MM.1S (cell line): ENCODE measurements around the gene MT1B.

Experiments used
- EZH2phosphoT487 ChIP-seq: fragments of 300-600 bp; sonication (generic); IDR thresholded peaks from 2 replicates; pipeline ENCODE4 v1.6.1; 2018; ENCODE audit warnings: antibody characterized with exemption, low read length
- TF ChIP-seq, protein P1 (sequence below): fragments of 300-600 bp; sonication (generic); IDR thresholded peaks from 2 replicates; pipeline ENCODE4 v1.5.1; 2016; ENCODE audit warnings: antibody characterized with exemption, low read length, mixed read lengths

DNA sequence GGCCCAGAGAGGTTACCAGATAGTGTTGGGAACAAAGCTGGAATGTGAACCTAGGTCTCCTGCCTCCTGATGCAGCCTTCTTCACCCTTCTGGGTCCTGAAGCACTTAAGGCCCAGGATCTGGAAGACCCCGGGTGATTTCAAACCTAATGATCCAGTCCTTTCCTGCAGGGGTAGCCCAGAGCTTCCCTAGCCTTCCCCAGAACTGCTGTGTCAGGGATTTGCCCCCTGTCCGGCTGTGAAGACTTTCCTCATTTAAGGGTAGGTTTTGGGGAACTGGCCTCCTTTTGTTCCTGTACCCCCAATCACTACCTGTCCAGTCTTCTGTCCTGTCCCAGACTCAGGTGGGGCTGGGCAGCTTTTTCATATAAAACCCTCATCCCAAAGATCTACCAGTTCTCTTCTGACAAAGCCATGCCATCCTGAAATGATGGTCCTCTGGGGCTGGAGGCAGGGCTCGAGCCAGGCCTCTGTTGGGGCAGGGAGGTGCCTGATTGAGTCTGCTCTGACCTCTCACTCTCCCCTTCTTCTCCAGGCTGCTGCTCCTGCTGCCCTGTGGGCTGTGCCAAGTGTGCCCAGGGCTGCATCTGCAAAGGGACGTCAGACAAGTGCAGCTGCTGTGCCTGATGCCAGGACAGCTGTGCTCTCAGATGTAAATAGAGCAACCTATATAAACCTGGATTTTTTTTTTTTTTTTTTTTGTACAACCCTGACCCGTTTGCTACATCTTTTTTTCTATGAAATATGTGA lies 31.9 kb downstream of the MT1B start:
- TF ChIP-seq, protein P1, sequence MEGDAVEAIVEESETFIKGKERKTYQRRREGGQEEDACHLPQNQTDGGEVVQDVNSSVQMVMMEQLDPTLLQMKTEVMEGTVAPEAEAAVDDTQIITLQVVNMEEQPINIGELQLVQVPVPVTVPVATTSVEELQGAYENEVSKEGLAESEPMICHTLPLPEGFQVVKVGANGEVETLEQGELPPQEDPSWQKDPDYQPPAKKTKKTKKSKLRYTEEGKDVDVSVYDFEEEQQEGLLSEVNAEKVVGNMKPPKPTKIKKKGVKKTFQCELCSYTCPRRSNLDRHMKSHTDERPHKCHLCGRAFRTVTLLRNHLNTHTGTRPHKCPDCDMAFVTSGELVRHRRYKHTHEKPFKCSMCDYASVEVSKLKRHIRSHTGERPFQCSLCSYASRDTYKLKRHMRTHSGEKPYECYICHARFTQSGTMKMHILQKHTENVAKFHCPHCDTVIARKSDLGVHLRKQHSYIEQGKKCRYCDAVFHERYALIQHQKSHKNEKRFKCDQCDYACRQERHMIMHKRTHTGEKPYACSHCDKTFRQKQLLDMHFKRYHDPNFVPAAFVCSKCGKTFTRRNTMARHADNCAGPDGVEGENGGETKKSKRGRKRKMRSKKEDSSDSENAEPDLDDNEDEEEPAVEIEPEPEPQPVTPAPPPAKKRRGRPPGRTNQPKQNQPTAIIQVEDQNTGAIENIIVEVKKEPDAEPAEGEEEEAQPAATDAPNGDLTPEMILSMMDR = no peak
- TF ChIP-seq EZH2phosphoT487 = no peak
